Stimulated activated CD4-positive, alpha-beta T cell treated with anti-CD3 and anti-CD28 coated beads, Interleukin-15, amount 100 ng/mL, for 24 hours (primary cell): Measurements from ENCODE around the gene MEIOSIN.
A peak's percentile ranks its signal among the peaks of the same experiment; 100 is the strongest.
"Not testable (repeated sequence)": the region's sequence is repeated elsewhere in the genome, so short reads cannot be mapped to it uniquely, and the experiment has no call there.

Source experiments
- DNase-seq: peaks from one replicate; pipeline ENCODE4 v3.0.0-alpha.2; 2020

MEIOSIN gene

DNA sequence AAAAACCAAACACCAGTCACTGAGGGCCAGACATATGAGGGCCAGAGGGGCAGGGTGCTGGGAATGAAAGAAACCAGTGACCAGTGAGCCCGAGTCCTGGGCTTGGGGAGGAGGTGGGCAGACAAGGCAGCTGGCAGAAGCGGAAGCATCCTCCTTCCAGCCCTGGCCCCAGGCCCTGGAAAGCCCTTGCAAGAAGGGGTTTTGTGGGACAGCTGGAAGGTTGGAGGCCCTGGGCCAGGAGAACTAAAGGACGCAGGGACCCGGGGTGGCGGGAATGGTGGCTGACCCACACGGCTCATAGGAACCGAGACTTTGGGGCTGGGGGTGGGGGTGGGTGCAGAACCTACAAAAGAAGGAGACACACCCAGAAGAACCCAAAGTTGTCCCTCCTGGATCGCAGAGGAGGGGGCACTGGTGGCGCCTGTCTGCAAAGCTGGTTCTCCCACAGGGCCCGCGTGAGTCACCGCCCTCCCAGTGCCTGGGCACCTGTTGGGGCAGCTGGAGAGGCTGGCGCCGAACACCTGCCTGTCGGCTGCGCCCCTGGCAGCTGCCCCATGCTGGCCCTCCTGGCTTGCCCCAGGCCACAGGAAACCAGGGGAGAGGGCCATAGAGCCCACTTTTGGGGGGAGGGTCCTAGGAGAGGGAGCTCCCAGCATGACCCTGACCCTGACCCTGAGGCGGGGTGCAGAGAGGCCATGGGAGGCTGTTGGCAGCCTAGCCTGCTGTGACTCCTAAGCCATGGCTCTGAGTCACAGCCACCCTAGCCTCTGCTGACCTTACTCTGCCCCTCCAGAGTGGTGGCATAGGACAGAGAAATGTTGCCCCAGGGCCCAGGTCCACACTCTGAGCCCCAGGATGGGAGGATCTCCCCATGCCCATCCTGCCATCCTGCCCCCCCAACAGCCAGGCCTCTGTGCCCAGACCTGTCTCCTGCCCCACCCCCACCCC lies 48.2 kb downstream of the MEIOSIN start:
- no peak for DNase-seq

DNA sequence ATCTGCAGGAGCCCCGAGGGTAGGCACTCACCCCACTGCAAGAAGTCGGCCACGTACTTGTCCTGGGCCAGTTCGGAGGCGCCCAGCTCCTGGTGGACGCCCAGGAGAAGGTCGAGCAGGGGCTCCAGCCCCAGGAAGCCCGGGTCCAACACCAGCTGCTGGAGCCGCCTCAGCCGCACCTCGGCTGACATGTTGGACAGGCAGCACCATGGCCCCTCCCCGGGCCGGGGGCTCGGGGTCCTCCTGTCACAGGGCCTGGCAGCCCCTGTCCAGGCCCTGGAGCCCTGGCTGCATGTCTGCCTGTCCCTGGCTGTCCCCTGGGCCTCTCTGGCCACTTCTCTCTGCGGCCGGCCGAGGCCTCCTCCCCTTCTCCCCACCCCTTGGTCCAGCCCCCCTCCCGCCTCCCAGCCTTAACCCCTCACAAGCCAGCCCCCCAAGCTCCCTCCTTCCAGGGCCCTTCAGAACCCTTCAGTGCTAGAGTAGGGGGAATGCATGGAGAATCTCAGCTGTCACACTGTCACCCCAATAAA lies 49.0 kb downstream of the MEIOSIN start, which contains the start of gene DMPK:
DMPK (minus strand) TSS at position 329 of the 530 bp plus-strand sequence; CDS start at position 191, 138 bp downstream.
- no peak for DNase-seq

DNA sequence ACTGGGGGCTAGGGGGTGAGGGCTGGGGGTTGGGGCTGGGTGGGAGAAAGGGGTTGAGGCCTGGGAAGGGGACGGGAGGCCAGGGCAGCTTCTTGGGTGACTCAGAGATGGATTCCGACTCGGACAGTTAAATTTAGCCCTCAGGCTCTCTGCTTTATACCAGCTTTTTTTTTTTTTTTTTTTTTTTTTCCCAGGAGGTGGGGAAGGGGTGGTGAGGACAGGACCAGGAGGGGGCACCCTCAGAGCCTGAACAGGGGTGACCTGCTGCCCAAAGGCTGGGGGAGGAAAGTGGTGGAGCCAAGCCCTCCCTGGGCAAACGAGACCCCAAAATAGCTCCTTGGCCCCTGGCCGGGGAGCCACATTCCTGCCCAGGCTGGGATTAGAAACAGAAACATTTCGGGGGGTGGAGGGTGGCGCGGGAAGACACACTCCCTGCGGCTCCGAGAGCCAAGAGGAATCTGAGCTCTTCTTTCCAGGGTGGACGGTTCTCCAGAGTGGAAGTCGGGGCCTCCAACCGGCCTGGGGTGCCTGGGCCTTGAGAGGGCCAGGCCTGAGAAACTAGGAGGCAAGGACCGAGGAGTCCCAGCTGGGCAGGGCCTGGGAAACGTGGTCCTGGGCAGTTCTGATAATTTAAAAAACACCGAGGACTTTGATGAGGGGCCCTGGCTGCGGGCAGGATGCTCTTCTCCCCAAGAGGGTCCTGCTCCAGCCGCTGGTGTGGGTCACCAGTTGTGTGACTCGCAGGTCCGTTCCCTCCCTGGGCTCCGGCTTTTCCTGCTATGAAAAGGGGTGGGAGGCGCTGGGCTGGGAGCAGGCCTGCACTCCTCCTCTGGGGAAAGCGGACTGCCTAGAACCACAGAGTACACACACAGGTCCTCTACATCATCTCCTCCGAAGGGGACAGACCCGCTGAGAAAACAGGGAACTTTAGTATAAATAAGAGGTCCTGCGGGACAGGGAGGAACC lies 49.9 kb downstream of the MEIOSIN start:
- DNase-seq = no peak

DNA sequence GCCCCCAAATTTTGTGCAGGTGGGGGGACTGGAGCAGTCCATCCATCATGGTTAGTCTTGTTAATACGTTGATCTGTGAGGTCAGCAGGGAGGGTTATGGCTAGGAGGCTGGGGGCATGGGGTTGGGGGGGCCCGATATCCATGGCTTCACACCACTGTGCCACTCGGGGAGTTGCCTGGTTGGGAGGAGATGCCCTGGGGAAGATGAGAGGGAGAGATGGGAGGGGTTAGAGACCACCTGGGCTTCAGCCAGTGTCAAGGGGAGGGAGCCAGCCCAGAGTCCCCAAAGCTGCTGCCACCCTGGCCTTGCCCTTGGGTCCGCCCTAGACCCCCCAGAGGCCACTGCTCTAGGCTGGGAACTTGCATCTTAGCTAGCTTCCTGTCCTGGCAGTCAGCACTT lies 50.9 kb downstream of the MEIOSIN start:
- DNase-seq = no peak

DNA sequence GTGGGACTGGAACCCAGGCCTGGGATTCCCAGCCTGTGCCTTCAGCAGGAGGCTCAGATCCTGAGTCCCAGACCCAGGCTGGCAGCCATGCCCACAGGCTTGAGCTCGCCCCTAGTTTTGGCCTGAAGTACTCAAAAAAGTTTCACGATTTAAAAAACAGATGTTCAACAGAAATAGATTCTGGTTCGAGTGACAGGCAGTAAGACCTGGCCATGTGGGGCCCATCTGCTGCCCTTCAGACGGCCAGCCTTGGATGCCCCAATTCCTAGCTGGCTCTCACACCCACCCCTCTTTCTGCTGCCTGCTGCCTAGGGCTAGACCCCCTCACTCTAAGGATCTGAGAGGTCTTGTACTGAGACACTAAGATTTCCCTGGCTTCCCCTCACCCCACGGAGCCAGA lies 51.9 kb downstream of the MEIOSIN start:
- DNase-seq = no peak

DNA sequence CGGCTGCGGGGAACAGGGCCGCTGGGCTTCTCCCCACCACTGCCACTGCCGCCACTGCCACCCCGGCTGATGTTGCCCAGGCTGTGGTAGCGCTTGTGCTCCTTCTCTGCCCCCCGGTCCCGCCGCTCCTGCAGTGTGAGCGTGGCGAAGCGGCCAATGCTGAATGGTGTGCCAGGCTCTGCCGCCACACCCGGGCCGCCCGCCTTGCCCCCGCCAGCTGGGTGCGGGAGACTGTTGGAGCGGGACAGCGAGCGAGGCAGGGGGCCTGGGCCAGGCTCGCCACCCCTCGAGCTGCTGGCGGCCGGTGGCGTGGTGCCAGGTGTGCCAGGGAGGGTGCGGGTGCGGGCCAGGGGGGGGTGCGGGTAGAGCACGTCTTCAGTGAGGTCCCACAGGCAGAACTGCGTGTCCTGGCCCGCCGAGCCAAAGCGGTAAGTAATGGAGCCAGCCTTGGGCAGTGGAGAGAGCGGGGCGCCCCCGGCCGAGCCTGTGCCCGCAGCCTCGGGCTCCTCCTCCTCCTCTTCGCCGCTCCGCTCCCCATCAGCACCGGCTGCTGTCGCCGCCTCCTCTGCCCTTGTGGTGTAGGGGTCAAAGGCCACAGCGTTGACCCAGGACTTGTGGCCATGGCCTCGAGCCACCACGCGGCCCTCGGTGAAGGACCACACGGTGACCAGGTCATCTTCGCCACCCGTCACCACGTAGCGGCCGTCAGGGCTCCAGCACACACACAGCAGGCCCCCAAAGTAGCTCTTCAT lies 52.7 kb downstream of the MEIOSIN start:
- DNase-seq = no peak

DNA sequence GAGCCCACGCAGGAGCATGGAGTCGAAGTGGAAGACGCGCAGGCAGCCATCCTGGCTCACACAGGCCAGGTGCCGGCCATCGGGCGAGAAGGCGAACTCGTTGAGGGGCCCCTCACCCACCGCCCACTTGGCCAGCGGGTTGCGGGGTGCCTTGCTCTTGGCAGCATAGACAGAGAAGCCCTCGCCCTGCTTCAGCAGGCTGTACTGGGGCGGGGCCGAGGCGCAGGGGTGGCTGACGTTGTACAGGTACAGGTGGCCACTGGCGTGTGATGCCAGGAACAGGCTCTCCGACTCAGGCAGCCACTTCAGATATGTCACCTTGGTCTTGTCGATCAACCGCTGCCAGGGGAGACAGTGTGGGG lies 53.3 kb downstream of the MEIOSIN start:
- DNase-seq = no peak

DNA sequence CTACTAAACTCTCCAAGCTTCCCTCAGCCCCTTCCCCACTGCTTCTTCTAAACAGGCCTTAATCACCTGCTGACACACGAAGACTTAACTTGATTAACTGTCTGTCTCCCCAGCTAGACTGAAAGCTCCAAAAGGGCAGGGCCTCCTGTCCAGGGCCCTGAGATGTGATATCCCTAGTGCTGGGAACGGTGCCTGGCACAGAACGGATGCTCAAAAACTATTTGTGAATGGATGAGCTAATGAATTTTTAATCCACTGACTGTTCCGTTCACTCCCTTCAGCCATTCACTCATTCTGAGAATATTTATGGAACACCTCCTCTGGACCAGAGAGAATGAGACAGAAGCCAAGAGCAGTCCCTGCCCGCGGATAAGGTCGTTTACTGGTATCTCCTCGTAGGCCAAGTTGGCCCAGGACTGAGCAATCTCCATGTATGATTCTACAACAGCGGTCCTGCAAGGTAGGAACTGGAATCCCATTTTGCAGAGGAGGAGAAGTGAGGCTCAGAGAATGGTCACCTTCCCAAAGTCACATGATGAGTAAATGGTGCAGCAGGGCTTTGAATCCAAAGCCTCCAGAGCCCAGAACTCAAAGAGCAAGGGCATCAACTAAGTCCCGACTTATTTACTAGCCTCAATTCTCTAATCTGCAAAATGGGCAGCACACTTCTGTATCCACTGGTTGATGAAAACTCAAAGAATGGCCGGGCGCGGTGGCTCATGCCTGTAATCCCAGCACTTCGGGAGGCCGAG lies 56.0 kb downstream of the MEIOSIN start:
- no peak for DNase-seq

DNA sequence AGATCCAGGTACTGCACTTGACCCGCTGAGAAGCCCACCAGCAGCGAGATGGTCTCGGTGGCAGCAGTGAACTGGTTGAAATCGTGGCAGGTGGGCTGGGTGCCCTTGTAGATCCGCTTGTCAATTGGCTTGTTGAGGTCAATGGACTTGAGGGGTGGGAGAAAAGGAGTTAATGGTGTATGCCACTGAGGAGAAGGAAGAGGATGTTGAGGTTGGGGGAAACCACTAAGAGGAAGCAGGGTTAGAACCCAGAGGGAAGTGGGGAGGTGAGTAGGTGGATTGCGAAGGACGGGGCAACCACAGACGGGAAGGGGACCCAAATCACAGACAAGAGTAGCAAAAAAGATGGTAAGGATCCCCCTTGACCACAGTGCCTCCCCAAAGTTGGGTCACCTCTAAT lies 57.7 kb downstream of the MEIOSIN start:
- DNase-seq = peak; percentile 44

DNA sequence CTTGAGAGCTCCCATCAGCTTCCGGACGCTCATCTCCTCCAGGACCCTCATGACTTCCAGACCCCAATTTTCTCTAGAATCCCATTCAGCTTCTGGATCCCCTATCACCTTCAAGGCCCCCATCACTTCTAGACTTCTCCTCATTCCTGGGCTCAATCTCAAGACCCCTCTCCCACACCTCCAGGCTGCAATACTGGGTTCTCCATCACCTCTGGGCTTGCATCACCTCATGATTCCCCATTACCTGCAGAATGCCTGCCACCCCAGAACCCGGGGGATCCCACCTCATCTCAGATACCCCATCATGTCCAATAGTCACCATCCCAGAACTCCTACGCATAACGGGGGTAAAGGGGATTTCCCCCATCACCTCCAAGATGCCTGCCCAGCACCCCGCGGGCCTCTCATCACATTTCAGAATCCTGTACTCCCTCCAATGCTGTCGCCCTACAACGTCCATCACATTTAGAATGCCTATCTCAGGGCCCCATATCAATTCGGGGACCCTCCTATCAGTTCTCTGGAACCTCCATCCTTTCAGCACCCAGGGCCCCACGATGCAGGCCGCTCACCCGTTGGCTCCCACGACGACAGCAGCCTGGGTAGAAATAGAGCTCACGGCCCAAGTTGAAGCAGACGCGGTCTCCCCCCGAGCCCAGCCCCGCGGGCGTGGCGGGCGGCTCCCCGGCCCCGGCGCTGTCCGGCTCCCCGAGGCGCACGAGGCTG lies 58.7 kb downstream of the MEIOSIN start:
- DNase-seq = peak; percentile 31

DNA sequence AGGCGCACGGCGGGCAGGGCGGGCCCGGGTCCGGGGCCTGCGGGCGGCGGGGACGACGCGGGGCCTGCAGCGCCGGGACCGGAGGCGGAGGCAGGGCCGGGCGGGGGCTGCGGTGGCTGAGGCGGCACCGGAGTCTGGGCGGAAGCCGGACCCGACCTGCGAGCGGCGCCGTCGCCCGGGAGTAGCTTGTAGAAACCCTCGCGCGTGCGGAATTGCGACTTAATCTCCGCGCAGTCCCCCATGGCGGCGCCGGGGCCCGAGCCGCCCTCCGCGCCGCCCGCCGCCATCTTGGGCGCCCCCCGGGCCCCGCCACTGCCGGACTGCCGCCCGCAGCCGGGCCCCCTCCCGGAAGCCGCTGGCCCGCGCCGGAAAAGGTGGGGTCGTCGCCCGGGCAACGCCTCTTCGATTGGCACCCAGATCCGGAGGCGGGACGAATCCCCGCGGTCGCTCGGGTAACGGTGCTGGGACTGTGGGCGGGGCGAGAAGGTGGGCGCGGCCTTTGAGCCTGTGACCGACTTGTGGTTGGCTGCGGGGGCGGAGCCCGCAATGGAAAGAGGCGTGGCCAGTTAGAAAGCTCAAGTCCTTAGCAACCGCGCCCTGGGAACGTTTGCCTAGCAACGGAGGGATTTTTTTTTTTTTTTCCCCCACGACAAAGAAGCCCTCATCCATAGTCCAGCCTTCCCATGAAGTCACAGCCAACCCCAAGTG lies 59.4 kb downstream of the MEIOSIN start, which contains the start of gene DMWD:
DMWD (minus strand) TSS at position 376 of the 708 bp plus-strand sequence; CDS start at position 287, 89 bp downstream.
- DNase-seq = peak; percentile 100

DNA sequence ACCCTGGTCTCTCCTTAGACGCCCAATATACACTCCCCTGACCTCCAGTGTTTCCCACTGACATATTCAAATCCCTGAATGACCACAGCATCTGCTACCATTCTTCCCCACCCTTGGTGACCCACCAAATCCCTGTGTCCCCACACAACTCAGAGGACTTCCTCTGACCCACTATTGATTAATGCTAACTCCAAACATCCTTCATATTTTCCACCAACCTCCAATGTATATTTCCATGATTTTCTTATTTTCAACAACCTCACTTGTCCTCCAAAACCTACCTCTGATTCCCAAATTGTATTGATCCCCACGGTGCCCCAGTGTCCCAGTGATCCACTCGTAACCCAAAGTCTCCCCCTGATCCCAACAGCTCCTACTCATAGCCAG lies 59.9 kb downstream of the MEIOSIN start:
- DNase-seq = no peak

DNA sequence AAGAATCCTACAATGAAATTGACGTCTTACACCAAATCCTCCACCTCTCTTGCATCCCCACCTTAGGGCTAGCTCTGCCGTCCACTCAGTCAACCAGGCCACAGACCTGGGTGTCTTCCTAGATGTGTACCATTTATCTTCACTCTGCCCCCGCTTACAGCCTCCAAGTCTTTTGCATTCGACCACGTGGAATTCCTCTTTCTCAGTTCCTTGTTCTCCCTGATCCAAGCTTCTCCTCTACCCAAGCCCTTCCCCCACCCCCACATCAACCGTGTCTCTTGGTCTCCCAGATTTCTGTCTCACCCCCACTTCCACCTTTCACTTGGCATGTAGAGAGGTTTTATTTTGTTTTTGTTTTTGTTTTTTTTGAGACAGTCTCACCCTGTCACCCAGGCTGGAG lies 60.6 kb downstream of the MEIOSIN start:
- DNase-seq = no peak

DNA sequence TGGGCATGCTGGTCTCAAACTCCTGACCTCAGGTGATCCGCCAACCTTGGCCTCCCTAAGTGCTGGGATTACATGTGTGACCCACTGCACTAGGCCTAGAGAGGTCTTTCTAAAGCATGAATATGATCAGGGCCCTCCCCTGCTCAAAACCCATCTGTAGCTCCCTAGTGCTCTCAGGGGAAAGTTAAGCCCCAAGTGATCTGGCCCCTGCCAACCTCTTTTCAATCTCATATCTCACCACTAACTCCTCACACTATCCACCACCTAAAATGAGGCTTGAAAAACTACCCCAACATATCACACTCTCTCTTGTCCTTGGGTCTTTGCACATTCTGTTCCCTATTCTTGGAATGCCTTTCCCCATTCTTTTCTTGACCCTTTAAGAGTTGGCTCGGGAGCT lies 61.4 kb downstream of the MEIOSIN start:
- DNase-seq = no peak

DNA sequence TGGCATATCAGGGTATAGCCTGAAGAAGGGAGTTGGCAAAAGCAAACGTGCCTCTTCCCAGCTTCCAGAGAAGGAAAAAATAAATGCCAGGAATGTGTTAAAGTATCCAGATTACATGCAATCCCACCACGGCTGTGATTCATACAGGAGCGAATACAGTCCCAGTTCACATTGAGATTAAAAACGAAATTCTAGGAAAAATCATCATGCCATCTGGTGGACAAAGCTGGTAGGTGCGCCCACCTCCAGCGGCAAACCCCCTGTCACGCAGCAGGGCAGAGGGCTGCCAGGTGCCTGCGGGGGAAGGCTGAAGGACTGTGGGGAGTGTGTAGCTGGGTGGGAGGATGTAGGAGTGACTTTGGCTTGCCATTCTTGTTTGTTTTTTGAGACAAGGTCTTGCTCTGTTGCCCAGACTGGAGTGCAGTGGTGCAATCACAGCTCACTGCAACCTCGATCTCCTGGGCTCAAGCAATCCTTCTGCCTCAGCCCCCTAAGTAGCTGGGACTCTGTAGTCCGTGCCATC lies 65.8 kb downstream of the MEIOSIN start:
- DNase-seq = peak; percentile 67

DNA sequence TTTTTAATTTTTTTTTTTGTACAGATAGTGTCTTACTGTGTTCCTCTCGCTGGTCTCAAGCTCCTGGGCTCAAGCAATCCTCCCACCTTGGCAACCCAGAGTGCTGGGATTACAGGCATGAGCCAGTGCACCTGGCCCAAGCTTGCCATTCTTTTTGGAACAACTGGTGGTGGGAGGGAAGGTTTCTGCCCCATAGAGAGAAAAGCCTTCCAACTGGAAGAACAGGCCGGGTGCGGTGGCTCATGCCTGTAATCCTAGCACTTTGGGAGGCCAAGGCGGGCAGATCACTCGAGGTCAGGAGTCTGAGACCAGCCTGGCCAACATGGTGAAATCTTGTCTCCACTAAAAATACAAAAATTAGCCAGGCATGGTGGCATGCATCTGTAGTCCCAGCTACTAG lies 66.3 kb downstream of the MEIOSIN start:
- DNase-seq = not testable (repeated sequence)

DNA sequence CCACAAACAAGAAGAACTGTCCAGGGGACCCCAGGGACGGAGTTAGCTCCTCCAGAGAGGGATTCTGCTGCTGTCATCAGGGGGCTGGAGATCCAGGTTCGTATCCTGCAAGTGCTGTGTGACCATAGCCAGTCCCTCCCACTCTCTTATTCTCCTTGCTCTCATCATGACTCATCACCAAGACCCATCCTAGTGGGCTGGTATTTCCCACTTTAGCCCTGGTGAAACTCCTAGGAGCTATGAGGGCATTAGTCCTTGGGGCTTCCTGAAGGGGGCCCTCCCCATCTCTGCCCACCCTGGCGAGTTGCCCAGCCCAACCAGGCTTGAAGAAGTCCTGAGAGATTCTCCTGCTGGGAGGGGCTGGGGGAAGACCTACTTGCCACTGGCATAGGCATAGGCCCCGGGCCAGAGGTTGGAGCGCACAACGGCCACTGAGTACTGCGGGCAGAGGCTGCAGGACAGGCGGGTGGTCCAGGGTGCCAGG lies 66.9 kb downstream of the MEIOSIN start:
- no peak for DNase-seq

DNA sequence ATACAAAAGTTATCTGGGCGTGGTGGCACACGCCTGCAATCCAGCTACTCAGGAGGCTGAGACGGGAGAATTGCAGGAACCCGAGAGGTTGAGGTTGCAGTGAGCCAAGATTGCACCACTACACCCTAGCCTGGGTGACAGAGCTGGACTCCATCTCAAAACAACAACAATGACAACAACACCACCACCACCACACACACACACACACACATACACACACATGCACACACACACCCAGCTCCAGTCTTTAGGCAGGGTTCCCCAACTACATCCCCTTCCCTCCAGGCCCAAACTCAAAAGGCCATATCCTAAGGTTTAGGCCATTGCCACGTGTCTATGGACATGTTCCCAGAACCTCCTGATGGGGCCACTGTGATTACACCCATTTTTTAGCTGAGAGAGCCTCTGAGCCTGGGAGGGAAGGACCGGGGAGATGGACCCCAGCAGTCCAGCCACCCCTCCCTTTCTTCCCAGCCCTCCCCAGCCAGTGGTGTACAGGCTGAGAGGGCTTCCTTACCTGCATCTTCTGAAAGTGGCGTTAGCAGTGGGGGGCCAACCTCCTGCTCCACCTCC lies 68.5 kb downstream of the MEIOSIN start:
- no peak for DNase-seq
